HG03460 (cell line): ENCODE measurements around the gene MYO1D.
"Not testable (repeated sequence)": the region's sequence is repeated elsewhere in the genome, so short reads cannot be mapped to it uniquely, and the experiment has no call there.

Experiments
- ATAC-seq: cut with Tn5 transposase; IDR thresholded peaks from one replicate; pipeline ENCODE4 v1.9.1; 2021; ENCODE audit not compliant: unreplicated experiment

The MYO1D gene

DNA sequence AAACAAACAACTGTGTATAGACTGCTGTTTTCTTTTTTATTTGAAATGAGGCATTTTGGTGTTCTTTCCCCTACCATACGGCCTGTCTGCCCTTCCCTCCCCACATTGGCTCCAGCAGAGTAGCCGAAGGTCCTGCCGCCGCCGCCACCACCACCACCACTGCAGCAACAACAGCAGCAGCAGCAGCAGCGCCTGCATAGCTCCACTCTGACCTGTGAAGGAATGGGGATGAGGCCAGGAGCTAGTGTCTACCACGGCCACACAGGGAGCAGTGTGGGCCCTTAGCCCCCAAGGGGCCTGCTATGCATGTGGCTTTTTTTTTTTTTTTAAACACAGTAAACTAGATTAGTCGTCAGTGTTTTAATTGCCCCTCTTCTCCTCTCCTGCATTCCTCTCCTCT, 395.7 kb downstream of the MYO1D start:
- ATAC-seq, result no peak

DNA sequence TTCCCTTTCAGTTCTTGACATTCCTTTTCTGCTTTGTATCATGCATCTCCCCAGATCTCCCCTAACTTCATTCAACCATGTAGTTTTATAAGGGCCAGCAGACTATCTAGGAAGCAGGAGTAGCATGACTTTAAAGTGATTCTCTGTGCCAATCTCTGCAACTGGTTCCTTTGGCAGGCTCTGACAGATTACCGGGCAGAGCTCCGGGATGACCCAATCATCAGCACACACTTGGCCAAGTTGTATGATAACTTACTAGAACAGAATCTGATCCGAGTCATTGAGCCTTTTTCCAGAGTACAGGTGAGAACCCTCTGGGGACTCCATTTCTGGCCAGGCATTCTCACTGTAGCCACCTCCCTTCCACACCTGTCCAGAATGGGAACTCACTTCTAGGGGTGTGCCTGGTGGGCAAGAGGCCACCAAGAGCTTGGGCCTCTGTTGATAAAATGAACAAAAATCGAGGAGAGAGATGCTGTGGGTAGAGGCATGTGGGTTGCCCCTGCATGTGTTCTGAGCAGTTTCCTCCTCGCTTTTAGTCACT, 397.8 kb downstream of the MYO1D start:
- no peak for ATAC-seq

DNA sequence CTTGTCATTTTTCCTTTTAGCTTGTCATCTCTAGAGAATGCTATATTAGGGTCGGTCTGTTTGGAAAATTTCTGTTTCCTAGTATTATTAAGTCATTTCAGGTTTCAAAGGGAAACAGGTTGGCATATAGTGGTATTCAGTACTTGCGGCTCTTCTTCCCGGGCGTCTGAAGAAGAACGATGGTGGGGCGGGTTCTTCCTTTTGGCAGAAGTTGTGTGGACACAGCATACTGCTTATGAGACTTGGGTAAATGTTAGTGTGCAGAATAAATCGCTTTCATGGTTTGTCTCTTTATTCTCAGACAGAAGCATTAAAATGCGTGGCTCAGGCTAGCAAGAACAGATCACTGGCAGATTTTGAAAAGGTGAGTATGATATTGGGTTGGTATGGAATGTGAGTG, 399.7 kb downstream of the MYO1D start:
- ATAC-seq, result no peak

DNA sequence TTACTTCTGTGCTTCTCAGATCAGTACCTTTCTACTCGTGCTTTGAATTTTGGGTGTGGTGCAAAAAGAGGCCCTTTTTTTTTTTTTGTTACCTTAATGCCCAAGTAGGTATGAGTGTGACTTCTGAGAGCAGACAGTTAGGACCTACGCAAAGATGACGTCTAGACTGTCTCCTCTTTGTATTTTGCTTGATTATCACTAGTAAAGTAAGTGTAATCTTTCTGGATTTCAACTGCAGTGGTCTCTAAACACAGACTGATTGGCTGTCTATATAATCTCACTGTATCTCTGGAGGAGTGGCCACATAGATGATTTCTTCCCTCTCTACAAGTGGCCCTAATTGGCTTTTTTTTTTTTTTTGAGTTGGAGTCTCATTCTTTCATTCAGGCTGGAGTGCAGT, 401.7 kb downstream of the MYO1D start:
- ATAC-seq, result no peak

DNA sequence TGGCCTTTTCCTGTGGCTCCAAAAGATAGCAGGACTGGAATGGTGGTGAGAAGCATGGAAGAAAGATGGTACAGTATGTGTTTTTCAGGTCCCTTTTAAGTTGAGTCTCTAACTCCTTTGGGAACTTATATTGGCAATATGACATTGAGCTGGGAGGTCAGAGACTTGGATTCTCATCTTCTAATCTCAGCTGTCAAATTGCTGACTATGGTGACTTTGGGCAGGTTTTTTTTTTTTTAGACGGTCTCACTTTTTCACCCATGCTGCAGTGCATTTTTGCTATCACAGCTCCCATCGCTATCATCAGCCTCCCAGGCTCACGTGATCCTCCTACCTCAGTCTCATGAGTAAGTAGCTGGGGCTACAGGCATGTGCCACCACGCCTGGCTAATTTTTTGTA, 405.3 kb downstream of the MYO1D start:
- ATAC-seq, result no peak

DNA sequence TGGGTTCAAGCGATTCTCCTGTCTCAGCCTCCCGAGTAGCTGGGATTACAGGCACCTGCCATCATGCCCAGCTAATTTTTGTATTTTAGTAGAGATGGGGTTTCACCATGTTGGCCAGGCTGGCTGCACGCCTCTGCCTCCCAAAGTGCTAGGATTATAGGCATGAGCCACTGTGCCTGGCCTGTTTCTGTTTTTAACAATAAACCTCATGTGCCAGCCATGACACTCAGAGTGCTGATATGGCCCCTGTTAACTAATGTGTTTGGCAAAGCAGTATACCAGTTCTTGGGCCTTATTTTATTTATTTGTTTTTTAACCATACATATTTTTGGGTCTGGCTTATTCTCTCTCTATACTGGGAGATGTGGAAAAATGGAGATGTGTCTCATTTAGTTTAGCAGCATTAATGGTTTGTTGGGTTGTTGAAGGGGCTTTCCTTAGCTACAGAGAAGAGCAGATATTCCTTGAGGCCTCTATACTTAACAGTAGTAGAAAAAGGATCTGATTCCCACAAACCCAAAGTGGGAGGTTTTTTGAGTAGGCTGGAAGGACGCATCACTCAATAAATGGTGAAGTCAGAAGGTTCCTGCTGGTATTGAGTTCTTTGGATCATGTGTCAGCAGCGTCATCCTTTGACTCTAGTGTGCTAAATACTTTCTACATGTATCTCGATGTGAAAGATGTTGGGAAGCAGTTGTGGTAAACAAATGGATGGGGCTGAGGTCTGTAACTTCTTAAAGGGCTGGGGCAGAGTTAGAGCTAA, 406.3 kb downstream of the MYO1D start:
- ATAC-seq, result no peak

DNA sequence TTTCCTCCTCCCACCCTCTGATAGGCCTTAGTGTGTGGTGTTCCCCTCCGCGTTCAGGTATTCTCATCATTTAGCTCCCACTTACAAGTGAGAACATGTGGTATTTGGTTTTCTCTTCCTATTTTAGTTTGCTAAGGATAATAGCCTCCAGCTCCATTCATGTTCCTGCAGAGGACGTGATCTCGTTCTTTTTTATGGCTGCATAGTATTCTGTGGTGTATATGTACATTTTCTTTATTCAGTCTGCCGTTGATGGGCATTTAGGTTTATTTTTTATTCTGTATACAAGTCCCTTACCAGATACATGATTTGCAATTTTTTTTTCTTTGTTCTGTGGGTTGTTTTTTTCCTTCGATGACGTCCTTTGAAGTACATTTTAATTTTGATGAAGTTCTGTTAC, 409.0 kb downstream of the MYO1D start:
- no peak for ATAC-seq

DNA sequence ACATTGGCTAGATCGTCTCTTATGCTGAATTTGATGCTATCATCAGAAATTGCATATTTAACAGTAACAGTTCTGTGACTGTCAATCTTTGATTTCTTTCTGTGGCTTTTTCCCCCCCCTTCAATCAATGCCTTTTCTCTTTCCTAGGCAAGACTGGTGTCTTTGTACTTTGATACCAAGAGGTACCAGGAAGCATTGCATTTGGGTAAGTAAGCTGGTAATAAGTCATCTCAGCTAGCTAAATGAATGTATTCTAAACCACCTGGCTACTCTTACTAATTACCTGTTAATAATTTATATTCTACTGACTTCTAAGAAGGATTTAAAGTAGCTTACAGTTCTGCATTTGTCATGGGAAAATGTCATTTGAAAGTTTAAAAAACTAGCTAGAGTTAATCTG, 412.6 kb downstream of the MYO1D start:
- no peak for ATAC-seq

DNA sequence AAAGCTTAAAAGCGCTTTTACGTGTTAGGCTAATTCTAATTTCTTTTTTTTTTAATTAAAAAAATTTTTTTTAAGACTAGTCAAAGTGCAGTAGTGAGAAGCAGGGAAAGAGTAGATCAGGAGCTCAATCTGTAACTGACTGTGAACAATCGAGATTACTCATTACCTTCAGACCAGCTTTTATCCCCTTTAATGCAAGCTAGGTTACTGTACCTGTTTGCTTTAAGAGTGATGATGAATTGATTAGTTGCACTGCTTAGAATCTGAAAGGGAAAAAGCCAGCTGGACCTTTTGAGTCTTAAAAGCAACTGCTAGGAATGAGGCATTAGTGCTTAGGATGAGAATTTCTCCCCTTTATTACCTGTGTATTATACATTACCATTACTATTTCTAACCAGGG, 413.6 kb downstream of the MYO1D start:
- no peak for ATAC-seq

DNA sequence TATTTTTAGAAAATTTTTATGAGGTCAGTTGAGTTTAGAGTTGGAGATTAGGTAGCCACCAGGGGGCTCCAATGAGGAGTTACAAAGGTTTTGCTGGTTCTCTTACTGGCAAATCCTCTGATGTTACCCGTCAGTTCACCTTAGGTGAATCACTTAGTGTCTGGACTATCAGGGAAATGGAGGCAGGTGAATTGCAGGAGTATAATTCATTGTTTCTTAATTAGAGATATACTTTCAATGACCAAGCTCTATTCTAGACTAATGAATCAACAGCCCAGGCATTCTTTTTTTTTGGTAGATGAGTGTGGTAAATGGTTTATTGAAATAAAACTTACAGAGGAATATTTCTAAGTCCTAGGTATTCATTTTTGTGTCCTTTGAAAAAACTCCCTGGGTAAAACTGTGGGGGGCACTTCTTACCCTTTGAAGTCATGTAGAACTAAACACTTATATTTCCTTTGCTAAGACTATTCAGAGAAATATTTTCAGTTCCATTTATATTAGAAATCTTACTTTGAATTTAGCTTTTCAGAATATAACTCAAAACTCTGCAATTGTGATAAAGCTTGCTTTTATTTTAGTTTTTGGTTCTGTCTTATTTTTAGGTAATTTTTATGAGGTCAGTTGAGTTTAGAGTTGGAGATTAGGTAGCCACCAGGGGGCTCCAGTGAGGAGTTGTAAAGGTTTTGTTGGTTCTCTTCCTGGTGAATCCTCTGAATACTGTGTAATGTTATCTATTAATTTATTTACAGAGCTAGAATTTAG, 414.9 kb downstream of the MYO1D start:
- no peak for ATAC-seq

DNA sequence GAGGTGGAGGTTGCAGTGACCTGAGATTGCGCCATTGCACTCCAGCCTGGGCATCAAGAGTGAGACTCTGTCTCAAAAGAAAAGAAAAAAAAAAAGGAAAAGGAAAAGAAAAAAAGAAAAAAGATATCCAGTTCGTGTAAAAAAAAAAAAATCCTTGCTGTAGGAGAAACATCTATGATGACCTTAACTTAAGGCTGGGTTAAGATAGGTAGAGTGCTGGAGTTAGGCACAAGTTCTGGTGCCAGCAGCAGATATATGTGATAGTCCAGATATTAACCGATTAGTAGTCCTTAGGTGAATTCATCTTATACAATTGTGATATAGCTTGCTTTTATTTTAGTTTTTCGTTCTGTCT, 415.4 kb downstream of the MYO1D start:
- ATAC-seq, result no peak

DNA sequence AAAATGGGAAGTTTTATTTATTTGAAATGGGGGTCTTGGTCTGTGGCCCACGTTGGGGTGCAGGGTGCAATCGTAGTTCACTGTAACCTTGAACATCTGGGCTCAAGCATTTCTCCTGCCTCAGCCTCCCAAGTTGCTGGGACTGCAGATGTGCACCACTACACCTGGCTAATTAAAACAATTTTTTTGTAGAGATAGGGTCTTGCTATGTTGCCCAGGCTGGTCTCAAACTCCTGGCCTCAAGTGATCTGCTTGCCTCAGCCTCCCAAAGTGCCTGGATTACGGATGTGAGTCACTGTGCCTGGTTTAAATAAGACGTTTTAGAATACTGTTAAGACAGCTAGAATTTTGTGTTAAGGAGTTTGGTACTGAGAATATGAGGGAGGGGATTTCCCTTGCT, 416.9 kb downstream of the MYO1D start:
- no peak for ATAC-seq

DNA sequence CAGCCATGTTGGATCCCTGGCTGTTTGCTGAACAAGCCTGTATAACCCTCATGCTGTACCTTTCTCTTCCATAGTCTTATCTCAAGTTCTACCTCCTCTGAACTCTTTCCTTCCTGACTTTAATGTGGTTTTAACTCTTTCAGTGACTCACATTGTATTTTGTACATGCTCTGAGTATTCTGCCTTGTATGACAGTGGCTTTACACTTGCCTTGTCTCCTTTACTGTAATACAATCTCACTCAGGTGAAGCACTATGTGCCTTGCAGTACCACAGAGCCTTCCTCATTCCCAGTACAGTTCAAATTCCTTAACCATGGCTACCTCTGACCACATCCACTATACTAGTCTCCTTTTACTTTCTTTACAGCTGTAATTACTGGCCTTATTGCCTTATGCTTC, 418.6 kb downstream of the MYO1D start:
- ATAC-seq, result no peak

DNA sequence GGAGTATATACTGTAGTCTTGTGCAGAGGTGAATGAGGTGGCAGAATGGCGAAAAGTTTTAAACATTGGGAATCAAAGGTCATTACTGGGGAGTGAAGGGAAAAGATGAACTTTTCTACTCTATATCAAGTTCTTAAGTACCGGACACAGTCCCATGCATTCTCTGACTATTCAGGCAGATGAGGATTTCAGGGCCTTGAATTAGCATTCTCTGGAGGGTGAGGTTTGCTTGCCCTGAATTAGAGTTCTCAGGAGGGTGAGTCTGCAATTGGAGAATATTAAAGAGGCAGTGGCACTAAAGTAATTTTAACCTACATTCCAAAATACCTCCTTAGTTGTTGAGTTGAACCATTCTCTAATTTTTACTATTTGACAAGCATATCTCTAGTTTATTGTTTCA, 423.6 kb downstream of the MYO1D start:
- ATAC-seq, result no peak

DNA sequence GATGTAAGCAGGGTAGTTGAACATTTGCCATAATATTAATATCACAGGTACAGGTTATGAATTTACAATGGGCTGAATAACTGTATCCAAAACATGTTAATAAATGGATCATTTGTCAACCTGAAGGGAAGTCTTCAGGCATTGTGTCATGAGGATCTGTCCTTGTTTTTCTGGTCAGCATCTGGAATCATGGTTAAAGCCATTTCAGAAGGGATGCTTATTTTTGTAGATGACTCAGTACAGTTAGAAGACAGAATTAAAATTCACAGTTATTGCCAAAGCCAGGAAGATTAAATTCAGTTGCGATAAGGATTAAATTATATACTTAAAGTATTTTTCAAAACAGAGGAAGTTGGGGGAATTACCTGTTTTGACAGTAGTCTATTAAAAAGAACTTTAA, 424.6 kb downstream of the MYO1D start:
- ATAC-seq, result no peak

DNA sequence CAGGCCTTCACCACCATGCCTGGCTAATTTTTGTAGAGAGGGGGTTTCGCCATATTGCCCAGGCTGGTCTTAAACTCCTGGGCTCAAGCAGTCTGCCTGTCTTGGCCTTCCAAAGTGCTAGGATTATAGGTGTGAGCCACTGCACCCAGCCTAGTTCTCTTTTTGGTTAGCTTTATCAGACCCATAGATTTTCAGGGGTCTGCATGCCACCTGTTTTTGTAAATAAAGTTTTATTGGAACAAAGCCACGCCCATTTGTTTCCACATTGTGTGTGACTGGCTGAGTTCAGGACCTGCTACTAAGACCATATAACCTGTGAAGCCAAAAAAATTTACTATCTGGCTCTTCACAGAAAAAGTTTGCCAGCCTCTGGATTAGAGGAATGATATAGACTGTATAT, 425.0 kb downstream of the MYO1D start:
- ATAC-seq, result no peak

DNA sequence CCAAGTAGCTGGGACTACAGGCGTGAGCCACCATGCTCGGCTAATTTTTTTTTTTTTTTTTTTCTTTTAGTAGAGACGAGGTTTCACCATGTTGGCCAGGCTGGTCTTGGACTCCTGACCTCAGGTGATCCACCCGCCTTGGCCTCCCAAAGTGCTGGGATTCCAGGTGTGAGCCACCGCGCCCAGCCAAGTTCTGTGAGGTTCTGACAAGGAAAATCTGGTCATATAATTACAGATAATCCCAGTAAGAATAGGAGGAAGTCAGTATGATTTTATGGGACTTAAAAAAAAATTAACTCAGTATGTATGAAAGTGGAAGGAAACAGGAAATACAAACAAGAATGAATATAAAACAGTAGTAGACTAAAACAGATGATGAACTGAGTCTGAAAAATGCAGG, 426.5 kb downstream of the MYO1D start:
- not testable (repeated sequence) for ATAC-seq

DNA sequence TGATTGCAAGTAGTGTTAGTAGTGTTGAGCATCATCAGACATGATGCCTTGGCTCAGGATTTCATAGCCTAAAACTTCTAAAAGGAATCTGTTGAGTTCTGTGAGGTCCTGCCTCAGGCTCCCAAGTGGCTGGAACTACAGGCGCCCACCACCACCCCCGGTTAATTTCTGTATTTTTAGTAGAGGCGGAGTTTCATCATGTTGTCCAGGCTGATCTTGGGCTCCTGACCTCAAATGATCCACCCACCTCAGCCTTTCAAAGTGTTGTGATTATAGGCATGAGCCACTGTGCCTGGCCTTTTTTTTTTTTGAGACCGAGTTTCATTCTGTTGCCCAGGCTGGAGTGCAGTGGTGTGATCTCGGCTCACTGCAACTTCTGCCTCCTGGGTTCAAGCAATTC, 427.0 kb downstream of the MYO1D start:
- no peak for ATAC-seq

DNA sequence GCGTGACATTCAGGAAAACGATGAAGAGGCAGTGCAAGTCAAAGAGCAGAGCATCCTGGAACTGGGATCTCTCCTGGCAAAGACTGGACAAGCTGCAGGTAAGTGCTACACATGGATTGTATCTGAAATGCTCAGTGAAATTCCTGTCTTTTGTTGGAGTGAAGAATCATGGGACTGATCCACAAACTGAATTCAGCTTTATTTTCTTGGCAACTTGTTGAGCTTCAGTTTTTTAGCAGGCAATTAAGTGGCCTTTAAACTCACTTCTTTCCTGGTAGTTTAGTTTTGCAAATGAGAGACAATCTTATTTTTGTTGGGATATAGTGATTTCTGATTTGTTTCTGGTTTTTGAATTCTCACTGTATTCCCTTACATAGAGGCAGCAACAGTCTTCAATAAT, 430.0 kb downstream of the MYO1D start:
- no peak for ATAC-seq

DNA sequence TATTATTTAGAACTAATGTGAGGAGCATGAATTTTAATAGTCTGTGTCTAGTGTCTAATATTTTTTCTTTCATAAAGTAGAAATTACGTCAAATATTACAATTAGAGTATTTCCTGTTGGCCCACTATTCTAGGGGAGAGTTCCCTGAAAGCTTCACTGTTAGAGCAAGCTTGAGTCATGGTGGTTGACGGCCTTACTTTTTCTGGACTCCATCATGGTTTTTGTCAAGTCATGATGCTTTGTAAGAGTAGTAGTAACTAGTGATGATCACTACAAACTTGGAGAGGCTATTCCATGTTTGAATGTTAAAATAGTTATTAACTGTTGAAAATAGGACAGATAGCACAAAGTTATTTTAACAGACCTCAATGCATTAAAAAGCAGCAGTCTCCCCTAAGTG, 431.0 kb downstream of the MYO1D start:
- ATAC-seq, result no peak

DNA sequence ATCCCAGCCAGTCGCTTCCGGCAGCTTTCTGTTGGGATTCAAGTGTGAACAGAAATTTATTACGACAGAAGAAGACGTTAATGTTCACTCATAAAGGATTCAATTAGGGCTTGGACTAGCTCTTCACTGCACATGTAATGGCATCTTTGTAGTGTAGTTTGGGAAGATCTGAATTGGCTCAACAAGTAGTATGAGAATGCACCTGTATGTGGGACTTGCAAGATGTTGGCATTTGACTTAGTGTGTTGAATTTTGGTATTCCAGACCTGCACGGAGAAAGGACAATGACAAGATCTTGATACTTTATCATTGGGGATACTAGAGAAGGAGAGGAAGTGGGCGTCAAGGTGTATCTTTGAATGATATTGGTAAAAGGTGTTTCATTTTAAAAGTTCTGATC, 431.4 kb downstream of the MYO1D start:
- ATAC-seq, result no peak

DNA sequence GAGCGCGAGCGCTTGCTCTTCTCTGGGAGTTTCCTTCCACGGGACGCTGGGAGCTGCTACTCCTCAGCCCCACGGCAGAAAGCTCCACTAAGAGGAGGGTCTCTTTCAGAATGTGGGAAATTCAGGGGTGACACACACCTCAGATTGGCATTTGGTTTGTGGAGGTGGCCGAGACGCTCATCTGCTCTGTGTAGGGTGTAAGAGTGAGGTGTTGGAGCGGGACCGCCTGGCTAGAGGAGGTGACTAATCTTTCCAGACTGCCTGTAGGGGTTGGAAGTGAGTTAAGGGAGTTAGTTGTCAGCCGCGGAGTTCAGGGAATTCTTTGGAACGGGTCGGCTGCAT, 431.9 kb downstream of the MYO1D start:
- peak; percentile 28 for ATAC-seq
